ENCODE results near the gene TCIRG1. TPM values are rescaled to one million over a fixed set of nuclear protein-coding genes. Genes with fewer than 3 reads are reported as not detected.
A peak's percentile ranks its signal among the peaks of the same experiment; 100 is the strongest.

TCIRG1 gene
- total and polyA plus RNA-seq, 2 of the 13 experiments (the other 11 are each of a cell fraction or from before 2014, with no cell fraction given), result 48.0 to 69.6 TPM

DNA sequence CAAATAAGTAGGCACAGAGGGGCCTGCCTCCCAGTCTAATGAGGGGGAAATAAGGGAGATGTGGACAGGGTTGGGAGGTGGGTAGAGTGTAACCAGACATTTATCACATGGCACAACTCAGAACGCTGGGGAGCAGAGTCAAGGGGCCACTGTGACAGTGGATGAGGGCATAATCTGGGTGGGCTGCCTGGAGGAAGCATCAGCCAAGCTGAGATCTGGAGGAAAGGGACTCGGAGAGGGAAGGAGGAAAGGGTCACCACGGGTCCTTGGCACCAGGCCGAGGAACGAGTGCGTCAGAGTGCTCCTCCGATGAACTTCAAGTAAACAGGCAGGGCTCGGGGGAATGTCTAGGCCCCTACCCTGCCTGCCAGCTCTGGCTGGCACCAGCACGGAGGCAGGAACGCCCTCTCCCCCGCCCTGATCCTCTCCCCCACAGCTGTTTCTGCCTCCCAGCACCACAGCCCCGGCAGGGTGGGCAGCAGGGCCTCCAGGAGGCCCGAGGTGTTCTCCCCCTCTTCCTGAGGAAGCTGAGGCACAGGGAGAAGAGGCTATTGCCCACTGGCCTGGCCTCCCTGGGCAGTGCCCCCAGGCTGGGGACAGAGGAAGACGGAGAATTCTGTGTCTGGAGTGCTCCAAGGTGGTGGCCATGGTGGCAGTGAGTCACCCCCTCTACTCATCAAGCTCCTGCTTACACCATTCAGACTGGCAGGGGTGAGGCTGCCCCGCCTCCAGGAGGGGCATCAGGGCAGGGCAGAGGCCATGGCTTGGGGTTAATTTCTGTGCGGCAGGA, 24.5 kb upstream of the TCIRG1 start:
- H3K9me3 ChIP-seq (ENCODE audit: low read length), result no peaks in the 10 kb centered on the region
- no peak for ATAC-seq
- intact Hi-C loops (cut with micrococcal nuclease; ENCODE audit: unreplicated experiment), result no loop called here
- no TSS peak for BruUV-seq (replicated peaks)
- no peak overlapping the region for H2AFZ ChIP-seq (ENCODE audit: low read length)
- FAIRE-seq, result no peak
- H3K4me2 ChIP-seq (ENCODE audit: low read depth, low read length), result 0 out of 2 replicates have a peak overlapping the region, but pooled peaks have one; percentile 2
- no peaks in the 10 kb centered on the region for H4K20me1 ChIP-seq (ENCODE audit: insufficient read depth, low read length)
- DNase-seq (ENCODE audit: low spot score), result no peak
- CTCF ChIA-PET (ENCODE audit: low intra/inter-chr PET ratio, low total read pairs), result no interaction called here
- no peaks in the 10 kb centered on the region for H3K27me3 ChIP-seq (ENCODE audit: control insufficient read depth in 1 of 2, insufficient read depth in 2 of 2, low read length in 2 of 2)
- no peaks in the 10 kb centered on the region for H3K79me2 ChIP-seq (ENCODE audit: insufficient read depth, low read length)
- 80% methylated on average over 10 of the region's 16 CpGs for WGBS (ENCODE audit: low lambda C conversion rate)
- no peak overlapping the region for H3K4me3 ChIP-seq (replicated peaks in 1 of 3; ENCODE audit: insufficient read depth in 1 of 3, low read depth in 2 of 3, low read length in 3 of 3)
- no peaks in the 10 kb centered on the region for H3K36me3 ChIP-seq (replicated peaks in 1 of 2; ENCODE audit: control insufficient read depth in 1 of 2, insufficient read depth in 2 of 2, low read length in 2 of 2)
- peak overlapping the region; percentile 74 for H3K27ac ChIP-seq (ENCODE audit: extremely low read length, insufficient read depth, low read length)
- POLR2A ChIA-PET, result no interaction called here
- in situ Hi-C loops (cut with HindIII; ENCODE audit: extremely low pct_ligation_motif_present, low pct_unique_long_range_greater_than_20kb), result no loop called here
- peak overlapping the region; percentile 56 for H3K9ac ChIP-seq (ENCODE audit: insufficient read depth, low read depth, low read length)
- peaks cover 93% of the 10 kb centered on the region for H3K4me1 ChIP-seq (ENCODE audit: insufficient read depth, low read length)
- TF ChIP-seq HNRNPL (IDR thresholded peaks at IDR 0.05; ENCODE audit: low read depth, low read length) (peak; percentile 96), NR2F6 (IDR thresholded peaks at IDR 0.05) (no peak), NR2F6 (CRISPR knock-in tag; IDR thresholded peaks at IDR 0.05) (0 out of 2 replicates have a peak, but pooled peaks have one; percentile 16), HIVEP1 (CRISPR knock-in tag; IDR thresholded peaks at IDR 0.05) (no peak), ZSCAN25 (CRISPR knock-in tag; IDR thresholded peaks at IDR 0.05) (peak; percentile 95), MED8 (CRISPR knock-in tag; IDR thresholded peaks at IDR 0.05; ENCODE audit: insufficient replicate concordance) (no peak), ZFP36 (IDR thresholded peaks at IDR 0.05; ENCODE audit: borderline replicate concordance, low read depth, low read length, partially characterized antibody) (peak; percentile 82), FOSL2 (CRISPR knock-in tag; IDR thresholded peaks at IDR 0.05) (peak; percentile 65), ZNF614 (CRISPR knock-in tag; IDR thresholded peaks at IDR 0.05; ENCODE audit: borderline replicate concordance) (no peak), NR2F1 (CRISPR knock-in tag; IDR thresholded peaks at IDR 0.05) (no peak), AGO2 (optimal IDR thresholded peaks at IDR 0.05; ENCODE audit: low read depth, low read length) (peak; percentile 29), RFXANK (CRISPR knock-in tag; IDR thresholded peaks at IDR 0.05) (no peak), ZFP1 (CRISPR knock-in tag; IDR thresholded peaks at IDR 0.05) (no peak)
- TF ChIP-seq, protein P1, sequence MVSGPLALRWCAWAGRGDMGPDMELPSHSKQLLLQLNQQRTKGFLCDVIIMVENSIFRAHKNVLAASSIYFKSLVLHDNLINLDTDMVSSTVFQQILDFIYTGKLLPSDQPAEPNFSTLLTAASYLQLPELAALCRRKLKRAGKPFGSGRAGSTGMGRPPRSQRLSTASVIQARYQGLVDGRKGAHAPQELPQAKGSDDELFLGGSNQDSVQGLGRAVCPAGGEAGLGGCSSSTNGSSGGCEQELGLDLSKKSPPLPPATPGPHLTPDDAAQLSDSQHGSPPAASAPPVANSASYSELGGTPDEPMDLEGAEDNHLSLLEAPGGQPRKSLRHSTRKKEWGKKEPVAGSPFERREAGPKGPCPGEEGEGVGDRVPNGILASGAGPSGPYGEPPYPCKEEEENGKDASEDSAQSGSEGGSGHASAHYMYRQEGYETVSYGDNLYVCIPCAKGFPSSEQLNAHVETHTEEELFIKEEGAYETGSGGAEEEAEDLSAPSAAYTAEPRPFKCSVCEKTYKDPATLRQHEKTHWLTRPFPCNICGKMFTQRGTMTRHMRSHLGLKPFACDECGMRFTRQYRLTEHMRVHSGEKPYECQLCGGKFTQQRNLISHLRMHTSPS (CRISPR knock-in tag; IDR thresholded peaks at IDR 0.05; ENCODE audit: low read depth), result peak; percentile 76
- TF ChIP-seq, protein P2, sequence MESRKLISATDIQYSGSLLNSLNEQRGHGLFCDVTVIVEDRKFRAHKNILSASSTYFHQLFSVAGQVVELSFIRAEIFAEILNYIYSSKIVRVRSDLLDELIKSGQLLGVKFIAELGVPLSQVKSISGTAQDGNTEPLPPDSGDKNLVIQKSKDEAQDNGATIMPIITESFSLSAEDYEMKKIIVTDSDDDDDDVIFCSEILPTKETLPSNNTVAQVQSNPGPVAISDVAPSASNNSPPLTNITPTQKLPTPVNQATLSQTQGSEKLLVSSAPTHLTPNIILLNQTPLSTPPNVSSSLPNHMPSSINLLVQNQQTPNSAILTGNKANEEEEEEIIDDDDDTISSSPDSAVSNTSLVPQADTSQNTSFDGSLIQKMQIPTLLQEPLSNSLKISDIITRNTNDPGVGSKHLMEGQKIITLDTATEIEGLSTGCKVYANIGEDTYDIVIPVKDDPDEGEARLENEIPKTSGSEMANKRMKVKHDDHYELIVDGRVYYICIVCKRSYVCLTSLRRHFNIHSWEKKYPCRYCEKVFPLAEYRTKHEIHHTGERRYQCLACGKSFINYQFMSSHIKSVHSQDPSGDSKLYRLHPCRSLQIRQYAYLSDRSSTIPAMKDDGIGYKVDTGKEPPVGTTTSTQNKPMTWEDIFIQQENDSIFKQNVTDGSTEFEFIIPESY (CRISPR knock-in tag; IDR thresholded peaks at IDR 0.05), result peak; percentile 95
- TF ChIP-seq, protein P3, sequence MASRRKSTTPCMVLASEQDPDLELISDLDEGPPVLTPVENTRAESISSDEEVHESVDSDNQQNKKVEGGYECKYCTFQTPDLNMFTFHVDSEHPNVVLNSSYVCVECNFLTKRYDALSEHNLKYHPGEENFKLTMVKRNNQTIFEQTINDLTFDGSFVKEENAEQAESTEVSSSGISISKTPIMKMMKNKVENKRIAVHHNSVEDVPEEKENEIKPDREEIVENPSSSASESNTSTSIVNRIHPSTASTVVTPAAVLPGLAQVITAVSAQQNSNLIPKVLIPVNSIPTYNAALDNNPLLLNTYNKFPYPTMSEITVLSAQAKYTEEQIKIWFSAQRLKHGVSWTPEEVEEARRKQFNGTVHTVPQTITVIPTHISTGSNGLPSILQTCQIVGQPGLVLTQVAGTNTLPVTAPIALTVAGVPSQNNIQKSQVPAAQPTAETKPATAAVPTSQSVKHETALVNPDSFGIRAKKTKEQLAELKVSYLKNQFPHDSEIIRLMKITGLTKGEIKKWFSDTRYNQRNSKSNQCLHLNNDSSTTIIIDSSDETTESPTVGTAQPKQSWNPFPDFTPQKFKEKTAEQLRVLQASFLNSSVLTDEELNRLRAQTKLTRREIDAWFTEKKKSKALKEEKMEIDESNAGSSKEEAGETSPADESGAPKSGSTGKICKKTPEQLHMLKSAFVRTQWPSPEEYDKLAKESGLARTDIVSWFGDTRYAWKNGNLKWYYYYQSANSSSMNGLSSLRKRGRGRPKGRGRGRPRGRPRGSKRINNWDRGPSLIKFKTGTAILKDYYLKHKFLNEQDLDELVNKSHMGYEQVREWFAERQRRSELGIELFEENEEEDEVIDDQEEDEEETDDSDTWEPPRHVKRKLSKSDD (CRISPR knock-in tag; IDR thresholded peaks at IDR 0.05; ENCODE audit: low read depth), result no peak
- TF ChIP-seq, protein P4, sequence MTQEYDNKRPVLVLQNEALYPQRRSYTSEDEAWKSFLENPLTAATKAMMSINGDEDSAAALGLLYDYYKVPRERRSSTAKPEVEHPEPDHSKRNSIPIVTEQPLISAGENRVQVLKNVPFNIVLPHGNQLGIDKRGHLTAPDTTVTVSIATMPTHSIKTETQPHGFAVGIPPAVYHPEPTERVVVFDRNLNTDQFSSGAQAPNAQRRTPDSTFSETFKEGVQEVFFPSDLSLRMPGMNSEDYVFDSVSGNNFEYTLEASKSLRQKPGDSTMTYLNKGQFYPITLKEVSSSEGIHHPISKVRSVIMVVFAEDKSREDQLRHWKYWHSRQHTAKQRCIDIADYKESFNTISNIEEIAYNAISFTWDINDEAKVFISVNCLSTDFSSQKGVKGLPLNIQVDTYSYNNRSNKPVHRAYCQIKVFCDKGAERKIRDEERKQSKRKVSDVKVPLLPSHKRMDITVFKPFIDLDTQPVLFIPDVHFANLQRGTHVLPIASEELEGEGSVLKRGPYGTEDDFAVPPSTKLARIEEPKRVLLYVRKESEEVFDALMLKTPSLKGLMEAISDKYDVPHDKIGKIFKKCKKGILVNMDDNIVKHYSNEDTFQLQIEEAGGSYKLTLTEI (CRISPR knock-in tag; conservative IDR thresholded peaks at IDR 0.05), result no peak

Data from HepG2 (cell line).